Posterior cingulate gyrus (tissue), 11 donors: ENCODE data around the gene SAMD14.
A peak's percentile ranks its signal among the peaks of the same experiment; 100 is the strongest.

Source experiments
- DNase-seq, 10 donors: peaks; one replicate each; pipeline versions ENCODE4 v3.0.0 to v3.0.0-alpha.2; 2020 to 2021; ENCODE audit warnings: mixed read lengths in 3 of 10
- intact Hi-C: fragments of 100-400 bp; cut with DNase I; formaldehyde crosslinking; loops from one replicate; pipeline ENCODE4 v1.15.1; 2023

Gene SAMD14

GRCh38 chr17:50165867-50166517 is 36.0 kb upstream of the SAMD14 start, which contains the start of gene SGCA:
Gene SGCA, plus strand, starts transcription at chr17:50166005. Its CDS starts 36 bp downstream, at chr17:50166041.
- DNase-seq = peak in 1 of 10 donors; percentile 59
- intact Hi-C loops = no loop called here

DNA sequence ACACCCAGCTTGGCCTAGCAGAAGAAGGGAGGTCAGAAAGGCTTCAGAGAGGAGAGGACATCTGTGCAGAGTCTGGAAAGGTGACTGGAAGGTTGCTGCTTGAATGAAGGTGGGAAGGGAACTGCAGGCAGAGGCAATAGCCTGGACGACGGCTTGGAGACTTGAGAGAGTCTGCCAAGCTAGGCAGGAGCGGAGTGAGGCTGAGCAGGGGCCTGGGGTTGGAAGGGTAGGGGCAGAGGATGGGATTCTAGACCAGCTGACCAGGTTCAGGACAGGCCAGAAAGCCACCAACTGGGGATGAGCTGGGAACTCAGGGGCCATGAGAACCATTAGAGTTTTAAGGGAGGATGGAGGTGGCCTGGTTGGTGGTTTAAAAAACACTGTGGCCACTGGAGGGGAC is 35.5 kb upstream of the SAMD14 start:
- peak in 1 of 10 donors; percentile 59 for DNase-seq

DNA sequence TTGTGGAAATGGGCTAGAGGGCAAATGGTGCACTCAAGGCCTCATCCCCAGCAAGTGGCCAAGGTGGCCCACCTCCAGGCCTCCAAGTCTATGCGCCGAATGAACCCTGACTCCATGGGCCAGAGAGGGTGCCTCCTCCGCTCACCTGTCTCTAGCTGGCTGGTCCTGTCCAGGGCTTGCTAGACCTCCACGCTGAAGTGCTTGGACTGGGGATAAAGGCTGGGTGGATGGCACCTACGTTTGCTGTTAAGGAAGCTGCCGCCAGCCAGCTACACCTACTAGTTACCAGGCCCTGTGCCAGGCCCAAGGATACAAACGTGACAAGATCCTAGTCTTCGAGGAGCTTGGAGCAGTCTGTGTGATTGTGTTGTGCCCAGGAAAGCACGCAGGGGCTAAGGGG is 35.1 kb upstream of the SAMD14 start:
- peak in 1 of 10 donors; percentile 56 for DNase-seq
- intact Hi-C loops = no loop called here

More for the DNA sequence above, 35.5 kb upstream of the SAMD14 start:
- intact Hi-C loops = no loop called here

DNA sequence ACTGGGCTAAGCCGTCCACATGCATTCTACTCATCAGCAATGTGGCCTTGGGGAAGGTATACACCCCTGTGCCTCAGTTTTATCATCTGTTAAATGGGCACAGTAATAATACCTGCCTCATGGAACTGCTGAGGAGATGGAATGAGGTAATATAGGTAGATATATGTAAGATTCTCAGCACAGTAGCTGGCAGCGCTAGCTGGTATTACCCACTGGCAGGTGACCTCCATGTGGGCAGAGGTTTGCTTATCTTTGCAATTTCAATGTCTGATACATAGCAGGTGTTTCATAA is 34.7 kb upstream of the SAMD14 start:
- DNase-seq = no peak
- intact Hi-C loops = no loop called here

- peak in 1 of 10 donors; percentile 52 for DNase-seq
- intact Hi-C loops = no loop called here
Measured at GRCh38 chr17:50163843-50164696, 34.1 kb upstream of the SAMD14 start.

DNA sequence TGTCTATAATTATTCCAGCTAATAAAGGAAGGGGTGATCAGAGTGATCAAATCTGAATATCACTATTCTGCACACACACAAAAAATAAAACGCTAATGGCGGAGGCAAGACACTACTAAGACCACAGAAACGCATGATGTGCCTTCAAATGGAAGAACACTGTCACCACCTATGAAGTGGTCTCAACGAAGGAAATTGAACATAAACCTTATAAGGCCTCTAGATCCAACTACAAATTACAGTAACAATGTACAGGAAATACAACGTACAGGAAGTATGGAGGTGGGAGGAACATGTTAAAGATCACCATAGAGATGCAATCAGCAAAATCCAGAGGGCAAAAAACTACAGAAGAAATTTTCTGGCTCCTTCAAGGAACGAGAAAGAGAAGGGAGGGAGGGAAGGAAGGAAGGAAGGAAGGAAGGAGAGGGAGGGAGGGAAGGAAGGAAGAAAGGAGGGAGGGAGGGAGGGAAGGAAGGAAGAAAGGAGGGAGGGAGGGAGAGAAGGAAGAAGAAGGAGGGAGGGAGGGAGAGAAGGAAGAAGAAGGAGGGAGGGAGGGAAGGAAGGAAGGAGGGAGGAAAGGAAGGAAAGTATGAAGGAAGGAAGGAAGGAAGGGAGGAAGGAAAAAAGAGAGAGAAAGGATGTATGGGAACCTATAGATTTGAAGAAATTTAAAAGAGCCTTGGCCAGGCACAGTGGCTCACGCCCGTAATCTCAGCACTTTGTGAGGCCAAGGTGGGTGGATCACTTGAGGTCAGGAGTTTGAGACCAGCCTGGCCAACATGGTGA is 32.7 kb upstream of the SAMD14 start:
- intact Hi-C loops = no loop called here
- peak in 1 of 10 donors; percentile 58 for DNase-seq

DNA sequence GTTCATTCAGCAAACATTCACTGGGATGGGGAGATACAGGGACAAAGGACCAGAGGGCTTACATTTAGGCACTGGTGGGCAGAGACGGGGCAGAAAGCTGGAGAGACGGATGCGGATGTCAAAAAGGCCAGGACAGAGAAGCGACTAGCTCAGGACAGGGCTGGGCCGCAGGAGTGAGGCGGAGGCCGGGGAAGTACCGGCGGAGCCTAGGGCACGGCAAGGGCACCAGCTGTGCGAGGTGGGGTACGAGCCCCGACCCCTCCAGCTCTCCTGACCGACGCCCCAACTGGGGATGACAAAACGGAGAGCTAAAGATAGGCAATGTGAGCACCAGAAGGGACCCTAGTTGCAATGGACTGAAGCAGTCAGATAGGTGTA is 31.9 kb upstream of the SAMD14 start:
- intact Hi-C loops = loop anchor here (1.0 to 2.0 kb wide), 3 partner anchors 11 to 67 kb away; partner anchors contain the start of gene PDK2
- peak in 1 of 10 donors; percentile 80 for DNase-seq

GRCh38 chr17:50161023-50161910 is 31.3 kb upstream of the SAMD14 start:
- intact Hi-C loops = loop anchor here (1.0 to 2.0 kb wide), 3 partner anchors 10 to 66 kb away; partner anchors contain the start of gene PDK2
- peak; percentile 88 to 99 (median 92) for DNase-seq

- DNase-seq = no peak
- intact Hi-C loops = no loop called here
Measured at GRCh38 chr17:50157891-50158290, 27.9 kb upstream of the SAMD14 start.

DNA sequence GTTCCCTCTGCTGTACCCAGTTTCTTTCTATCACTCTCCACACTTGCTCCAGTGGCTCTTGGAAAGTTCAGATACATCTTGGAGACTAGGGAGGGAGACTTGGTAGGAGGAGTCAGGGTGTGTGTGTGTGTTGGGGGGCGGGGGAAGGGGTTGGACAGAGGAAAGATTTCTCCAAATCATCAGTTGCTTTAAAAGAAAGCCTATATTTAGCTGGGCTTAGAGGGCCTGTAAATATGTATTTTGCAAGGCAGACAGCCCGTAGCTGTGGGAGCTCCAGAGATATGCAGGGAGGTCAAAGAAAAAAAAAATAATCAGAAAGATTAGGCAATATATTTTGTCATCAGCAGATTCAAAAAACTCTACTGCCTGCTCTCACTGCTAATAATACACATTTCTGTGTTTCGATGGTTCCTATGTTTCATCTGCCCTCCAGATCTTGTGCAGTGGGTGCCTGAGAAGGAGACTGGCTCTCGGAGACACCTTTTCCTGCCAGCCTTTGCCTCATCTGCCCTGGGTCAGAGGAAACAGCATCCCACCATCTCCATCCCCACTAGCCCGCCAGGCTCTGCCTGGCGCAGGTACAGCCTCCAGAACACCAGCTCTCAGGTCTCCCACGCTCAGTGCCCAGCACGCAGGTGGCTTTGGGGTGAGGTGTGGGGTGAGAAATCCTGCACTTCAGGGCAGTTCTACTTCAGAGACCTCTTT is 25.3 kb upstream of the SAMD14 start:
- intact Hi-C loops = no loop called here
- DNase-seq = peak in 1 of 10 donors; percentile 62

DNA sequence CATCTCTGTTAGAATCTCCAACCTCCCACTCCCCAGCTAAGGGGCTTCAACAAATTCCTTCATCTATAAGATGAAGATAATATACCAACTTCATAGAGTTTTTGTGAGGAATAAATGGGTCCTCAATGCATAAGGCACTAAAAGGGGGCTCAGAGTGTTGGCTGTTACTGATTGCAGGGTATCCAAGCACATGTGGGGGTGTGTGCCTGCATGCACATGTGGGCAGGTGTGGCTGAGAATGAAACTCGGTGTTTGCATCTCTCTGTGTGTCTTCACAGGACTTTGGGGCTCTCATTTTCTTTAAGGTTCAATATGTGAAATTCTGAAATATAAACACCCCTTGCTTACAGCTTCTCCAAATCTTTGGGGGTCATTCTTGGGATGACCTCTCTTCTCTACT is 24.6 kb upstream of the SAMD14 start:
- intact Hi-C loops = no loop called here
- no peak for DNase-seq

- DNase-seq = peak in 1 of 10 donors; percentile 60
- intact Hi-C loops = no loop called here
Measured at GRCh38 chr17:50153650-50154575, 24.0 kb upstream of the SAMD14 start.

DNA sequence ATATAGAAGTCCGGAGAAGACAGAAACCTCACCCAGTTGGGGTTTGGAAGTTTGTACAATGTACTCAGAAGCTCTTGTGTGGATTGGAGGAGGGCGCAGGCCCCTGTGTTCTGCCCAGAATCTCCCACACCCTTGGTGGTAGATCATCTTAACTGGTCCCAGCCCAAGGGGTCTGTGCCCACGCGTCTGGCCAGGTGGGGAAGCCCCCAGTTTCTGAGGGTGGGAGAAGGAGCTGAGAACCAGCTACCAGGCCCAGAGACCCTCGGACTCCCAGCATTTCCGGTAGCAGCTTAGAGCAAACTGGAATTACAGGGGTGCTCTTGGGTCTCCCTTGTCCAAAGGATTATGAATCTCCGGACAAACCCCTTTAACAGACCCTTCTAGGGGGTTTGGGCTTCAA is 22.8 kb upstream of the SAMD14 start:
- intact Hi-C loops = no loop called here

DNA sequence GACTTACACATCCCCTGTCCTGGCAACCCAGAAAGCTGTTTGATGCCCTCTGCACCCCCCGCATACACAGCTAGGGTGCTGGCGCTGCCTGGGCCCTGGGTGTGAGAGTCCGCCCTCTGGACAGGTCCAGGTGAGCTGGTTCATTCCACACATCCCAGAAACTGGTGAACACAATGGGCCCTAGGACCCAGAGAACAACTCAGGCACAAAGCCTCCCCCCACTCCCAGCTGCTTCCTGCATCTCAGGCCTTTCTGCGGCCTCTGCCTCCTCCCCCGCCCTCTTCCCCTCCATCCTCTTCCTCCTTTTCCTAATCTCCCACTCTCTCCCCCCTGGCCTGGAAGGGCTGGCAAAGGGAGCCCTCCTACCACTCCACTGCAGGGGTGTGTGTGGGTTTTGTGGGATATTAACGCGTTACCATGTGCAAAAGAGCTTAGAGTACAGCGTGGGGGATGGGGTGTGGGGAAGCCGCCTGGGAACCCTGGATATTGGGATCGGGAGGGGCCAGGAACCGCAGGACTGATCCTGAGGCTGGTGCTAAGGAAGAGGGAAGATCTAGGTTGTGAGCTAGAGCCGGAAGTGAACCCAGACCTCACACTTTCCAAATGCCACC is 22.1 kb upstream of the SAMD14 start:
- intact Hi-C loops = loop anchor here (1.0 to 2.0 kb wide), 2 partner anchors 9 to 57 kb away; partner anchors contain the start of gene PDK2
- peak; percentile 85 to 98 (median 90) for DNase-seq

More for the DNA sequence above, 22.8 kb upstream of the SAMD14 start:
- DNase-seq = peak in 1 of 10 donors; percentile 55

DNA sequence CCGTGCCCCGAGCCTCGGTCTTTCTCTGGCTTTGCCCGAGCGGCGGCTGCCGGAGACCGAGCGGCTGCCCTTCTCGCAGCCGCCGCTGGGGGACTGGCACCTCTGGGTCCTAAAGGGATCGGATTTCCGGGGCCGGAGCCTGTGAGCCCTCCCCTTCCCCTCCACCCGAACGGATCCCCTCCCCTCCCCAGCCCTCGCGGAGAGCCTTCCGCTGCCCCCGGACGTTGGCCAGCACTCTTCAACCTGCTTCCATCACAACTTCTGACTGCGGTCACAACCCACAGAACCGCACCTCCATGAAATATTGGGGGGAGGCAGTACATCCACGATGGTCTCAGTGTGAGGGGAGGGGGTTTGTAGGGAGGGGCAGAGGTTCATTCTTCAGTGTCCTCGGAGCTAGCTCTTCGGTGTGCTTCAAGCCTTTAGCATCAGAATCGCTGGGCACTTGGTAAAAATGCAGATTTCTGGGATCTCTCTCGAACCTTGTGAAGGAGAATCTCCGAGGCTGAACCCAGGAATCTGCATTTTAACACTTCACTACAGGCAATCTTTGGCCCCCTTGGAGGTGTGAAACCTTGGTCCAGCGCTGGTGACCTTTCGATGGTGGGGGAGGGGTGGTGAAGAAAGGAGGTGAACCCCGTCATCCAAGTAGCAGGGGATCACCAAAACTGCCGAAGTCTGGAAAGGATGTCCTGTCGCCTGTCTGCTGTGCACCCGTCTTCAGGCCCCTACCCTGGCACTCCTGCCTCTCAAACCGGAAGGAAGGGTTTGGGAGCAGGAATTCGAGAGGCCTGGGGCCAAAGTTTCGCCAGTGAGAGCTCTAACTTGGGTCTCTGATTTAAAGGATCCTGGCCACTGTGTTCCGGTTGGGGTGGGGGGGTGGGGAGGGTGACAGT is 21.3 kb upstream of the SAMD14 start:
- intact Hi-C loops = loop anchor here (1.0 to 2.0 kb wide), 2 partner anchors 10 to 56 kb away; partner anchors contain the start of gene PDK2
- peak; percentile 86 to 98 (median 90) for DNase-seq

- peak in 1 of 10 donors; percentile 80 for DNase-seq
- intact Hi-C loops = loop anchor here (1.0 to 2.0 kb wide), 2 partner anchors 11 to 56 kb away; partner anchors contain the start of gene PDK2
Measured at GRCh38 chr17:50150354-50151040, 20.5 kb upstream of the SAMD14 start, which contains the start of gene PPP1R9B. Gene PPP1R9B, minus strand, starts transcription at chr17:50150677. Its CDS starts 164 bp downstream, at chr17:50150513.
